Muscle layer of duodenum (tissue), 2 donors: ENCODE data around the gene COX7A2.

ENCODE experiments used
- H3K27ac ChIP-seq: one replicate; pipeline ENCODE4 v1.7.0; 2013; ENCODE audit warnings: mild to moderate bottlenecking, low read length
- H3K27me3 ChIP-seq: one replicate; pipeline ENCODE4 v1.7.0; 2013; ENCODE audit warnings: low read depth, mild to moderate bottlenecking, control low read depth, low read length
- H3K36me3 ChIP-seq, 2 donors: one replicate each; pipeline ENCODE4 v1.7.0; 2013; ENCODE audit warnings: low read length in 2 of 2, control low read depth in 1 of 2, mild to moderate bottlenecking in 1 of 2; ENCODE audit not compliant: insufficient read depth in 2 of 2, control insufficient read depth in 1 of 2
- H3K4me1 ChIP-seq, 2 donors: one replicate each; pipeline ENCODE4 v1.7.0; 2013; ENCODE audit warnings: low read length in 2 of 2, mild to moderate bottlenecking in 2 of 2, control low read depth in 1 of 2, moderate library complexity in 1 of 2; ENCODE audit not compliant: insufficient read depth in 2 of 2, control insufficient read depth in 1 of 2
- H3K4me3 ChIP-seq, 2 donors: one replicate each; pipeline ENCODE4 v1.7.0; 2013; ENCODE audit warnings: low read length in 2 of 2, low read depth in 1 of 2, mild to moderate bottlenecking in 1 of 2
- H3K9me3 ChIP-seq, 2 donors: one replicate each; pipeline ENCODE4 v1.7.0; 2013; ENCODE audit warnings: low read length in 2 of 2, control low read depth in 1 of 2, mild to moderate bottlenecking in 1 of 2; ENCODE audit not compliant: control insufficient read depth in 1 of 2
- donor health status: healthy.

COX7A2 gene

GRCh38 chr6:75219263-75219662, 24.3 kb downstream of the COX7A2 start:
- H3K4me3 ChIP-seq = no peak overlapping the region
- no peaks in the 10 kb centered on the region for H3K9me3 ChIP-seq
- no peaks in the 10 kb centered on the region for H3K36me3 ChIP-seq
- H3K27ac ChIP-seq = no peak overlapping the region
- no peaks in the 10 kb centered on the region for H3K27me3 ChIP-seq
- no peaks in the 10 kb centered on the region for H3K4me1 ChIP-seq

GRCh38 chr6:75217193-75217592, 26.4 kb downstream of the COX7A2 start:
- H3K27me3 ChIP-seq = no peaks in the 10 kb centered on the region
- H3K36me3 ChIP-seq = no peaks in the 10 kb centered on the region
- no peak overlapping the region for H3K27ac ChIP-seq
- no peaks in the 10 kb centered on the region for H3K4me1 ChIP-seq
- H3K4me3 ChIP-seq = no peak overlapping the region
- H3K9me3 ChIP-seq = no peaks in the 10 kb centered on the region

GRCh38 chr6:75215291-75215690, 28.3 kb downstream of the COX7A2 start:
- no peaks in the 10 kb centered on the region for H3K27me3 ChIP-seq
- H3K4me3 ChIP-seq = no peak overlapping the region
- H3K36me3 ChIP-seq = no peaks in the 10 kb centered on the region
- peaks cover 0 to 6% of the 10 kb centered on the region in 2 donors for H3K4me1 ChIP-seq
- no peak overlapping the region for H3K27ac ChIP-seq
- H3K9me3 ChIP-seq = no peaks in the 10 kb centered on the region

- H3K27ac ChIP-seq = no peak overlapping the region
- H3K4me1 ChIP-seq = peaks cover under 1 to 7% of the 10 kb centered on the region in 2 donors
- no peaks in the 10 kb centered on the region for H3K9me3 ChIP-seq
- H3K27me3 ChIP-seq = peaks cover 2% of the 10 kb centered on the region
- H3K4me3 ChIP-seq = no peak overlapping the region
- H3K36me3 ChIP-seq = no peaks in the 10 kb centered on the region
These were observed 29.9 kb downstream of the COX7A2 start for GRCh38 chr6:75213732-75214131.

GRCh38 chr6:75213112-75213511, 30.5 kb downstream of the COX7A2 start:
- Histone ChIP-seq H3K9me3 (no peaks in the 10 kb centered on the region), H3K27ac (no peak overlapping the region), H3K4me1 (peaks cover 3 to 12% of the 10 kb centered on the region in 2 donors), H3K27me3 (peaks cover 4% of the 10 kb centered on the region), H3K36me3 (no peaks in the 10 kb centered on the region), H3K4me3 (no peak overlapping the region)

GRCh38 chr6:75211920-75212590, 31.5 kb downstream of the COX7A2 start:
- peaks cover 3 to 19% of the 10 kb centered on the region in 2 donors for H3K4me1 ChIP-seq
- H3K27me3 ChIP-seq = peaks cover 6% of the 10 kb centered on the region
- no peak overlapping the region for H3K27ac ChIP-seq

GRCh38 chr6:75210885-75211739, 32.5 kb downstream of the COX7A2 start:
- Histone ChIP-seq H3K4me1 (peaks cover 3 to 23% of the 10 kb centered on the region in 2 donors), H3K27me3 (peaks cover 12% of the 10 kb centered on the region), H3K27ac (no peak overlapping the region)

More at GRCh38 chr6:75211920-75212590, 31.5 kb downstream of the COX7A2 start:
- Histone ChIP-seq H3K4me3 (no peak overlapping the region), H3K9me3 (no peaks in the 10 kb centered on the region), H3K36me3 (no peaks in the 10 kb centered on the region)

GRCh38 chr6:75209184-75209723, 34.3 kb downstream of the COX7A2 start:
- Histone ChIP-seq H3K4me3 (no peak overlapping the region), H3K9me3 (no peaks in the 10 kb centered on the region), H3K4me1 (peaks cover 3 to 23% of the 10 kb centered on the region in 2 donors), H3K27ac (no peak overlapping the region), H3K27me3 (peaks cover 25% of the 10 kb centered on the region), H3K36me3 (no peaks in the 10 kb centered on the region)

More at GRCh38 chr6:75210885-75211739, 32.5 kb downstream of the COX7A2 start:
- Histone ChIP-seq H3K36me3 (no peaks in the 10 kb centered on the region), H3K9me3 (no peaks in the 10 kb centered on the region), H3K4me3 (no peak overlapping the region)

GRCh38 chr6:75208298-75209183, 35.1 kb downstream of the COX7A2 start:
- no peaks in the 10 kb centered on the region for H3K36me3 ChIP-seq
- peak overlapping the region; percentile 52 for H3K27ac ChIP-seq
- H3K27me3 ChIP-seq = peaks cover 29% of the 10 kb centered on the region
- H3K9me3 ChIP-seq = no peaks in the 10 kb centered on the region
- H3K4me3 ChIP-seq = peak overlapping the region; percentile 51 to 76
- peaks cover 3 to 23% of the 10 kb centered on the region in 2 donors for H3K4me1 ChIP-seq

- H3K27ac ChIP-seq = peak overlapping the region; percentile 88
- peaks cover 3 to 33% of the 10 kb centered on the region in 2 donors for H3K4me1 ChIP-seq
- peaks cover 36% of the 10 kb centered on the region for H3K27me3 ChIP-seq
These were observed 36.8 kb downstream of the COX7A2 start for GRCh38 chr6:75206576-75207342.

More at GRCh38 chr6:75206576-75207342, 36.8 kb downstream of the COX7A2 start:
- Histone ChIP-seq H3K9me3 (no peaks in the 10 kb centered on the region), H3K4me3 (peak overlapping the region; percentile 76 to 89), H3K36me3 (no peaks in the 10 kb centered on the region)
